HG03520 (cell line): Measurements from ENCODE around the gene FMO1.
"Not testable (repeated sequence)": the region's sequence is repeated elsewhere in the genome, so short reads cannot be mapped to it uniquely, and the experiment has no call there.

Experiments
- ATAC-seq: cut with Tn5 transposase; IDR thresholded peaks from one replicate; pipeline ENCODE4 v1.9.1; 2021; ENCODE audit warnings: mild to moderate bottlenecking, moderate library complexity; ENCODE audit not compliant: unreplicated experiment

The FMO1 gene

DNA sequence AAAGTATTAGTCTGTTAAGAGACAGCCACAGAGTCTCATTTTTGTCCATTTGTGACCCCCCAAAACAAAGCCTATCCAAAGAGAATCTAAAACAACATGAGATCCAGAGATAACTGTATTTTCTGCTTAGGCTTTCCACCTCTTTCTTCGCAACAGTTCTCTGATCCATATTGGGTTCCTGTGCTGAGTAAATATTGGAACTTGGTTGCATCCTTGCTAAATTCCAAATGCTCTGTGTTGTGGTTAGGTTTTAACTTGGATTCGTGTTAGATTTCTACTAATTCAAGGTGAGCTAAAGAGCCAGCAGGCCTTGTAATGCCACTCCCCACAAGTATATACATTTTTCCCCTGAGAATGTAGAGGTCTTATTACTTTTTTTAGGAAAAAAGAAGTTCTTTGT lies 29.2 kb downstream of the FMO1 start:
- ATAC-seq: no peak

DNA sequence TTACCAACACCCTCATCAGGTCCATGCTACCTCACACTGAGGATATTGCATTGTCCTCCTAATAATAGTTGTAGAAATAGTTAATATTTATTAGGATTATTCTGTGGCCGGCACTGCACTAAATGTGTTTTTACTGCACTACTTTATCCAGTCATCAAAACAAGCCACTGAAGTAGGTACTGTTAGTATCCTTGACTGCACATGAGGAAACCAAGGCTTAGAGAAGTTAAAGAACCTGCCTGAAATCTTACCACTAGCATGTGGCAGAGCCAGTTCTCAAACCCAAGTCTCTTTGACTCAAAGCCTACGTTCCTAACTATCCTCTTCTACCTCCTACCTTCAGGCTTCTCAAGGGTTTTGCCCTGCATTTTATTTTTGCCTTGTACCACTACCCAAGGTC lies 30.9 kb downstream of the FMO1 start:
- no peak for ATAC-seq

DNA sequence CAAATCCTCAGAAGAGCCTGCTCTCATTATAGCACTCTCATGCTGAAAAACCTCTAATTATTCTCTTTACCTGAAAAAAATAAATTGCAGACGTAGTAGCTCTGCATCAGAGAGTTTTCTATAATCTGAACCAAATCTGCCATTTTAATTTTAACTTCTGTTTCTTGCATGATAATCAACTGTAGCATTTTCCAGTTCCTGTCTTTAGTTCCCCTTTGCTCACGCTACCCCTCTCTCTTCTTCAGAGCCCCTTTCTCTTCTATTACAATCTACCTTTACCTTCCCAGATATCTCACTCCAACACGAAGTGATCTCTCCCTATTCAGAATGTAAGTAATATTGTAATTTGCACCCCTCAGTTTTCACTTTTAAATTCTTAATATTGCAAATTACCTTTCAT lies 31.4 kb downstream of the FMO1 start:
- no peak for ATAC-seq

DNA sequence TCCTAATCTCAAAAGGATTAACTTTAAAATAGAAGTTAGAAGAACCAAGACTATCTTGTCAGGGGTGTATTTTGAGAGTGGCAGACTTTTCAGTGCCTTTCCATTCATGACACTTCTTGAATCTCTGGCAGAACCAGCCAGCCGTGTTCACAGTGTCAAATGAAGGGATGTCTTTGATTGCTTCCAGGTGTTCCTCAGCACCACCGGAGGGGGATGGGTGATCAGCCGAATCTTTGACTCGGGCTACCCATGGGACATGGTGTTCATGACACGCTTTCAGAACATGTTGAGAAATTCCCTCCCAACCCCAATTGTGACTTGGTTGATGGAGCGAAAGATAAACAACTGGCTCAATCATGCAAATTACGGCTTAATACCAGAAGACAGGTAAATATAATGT lies 32.3 kb downstream of the FMO1 start:
- ATAC-seq: no peak

DNA sequence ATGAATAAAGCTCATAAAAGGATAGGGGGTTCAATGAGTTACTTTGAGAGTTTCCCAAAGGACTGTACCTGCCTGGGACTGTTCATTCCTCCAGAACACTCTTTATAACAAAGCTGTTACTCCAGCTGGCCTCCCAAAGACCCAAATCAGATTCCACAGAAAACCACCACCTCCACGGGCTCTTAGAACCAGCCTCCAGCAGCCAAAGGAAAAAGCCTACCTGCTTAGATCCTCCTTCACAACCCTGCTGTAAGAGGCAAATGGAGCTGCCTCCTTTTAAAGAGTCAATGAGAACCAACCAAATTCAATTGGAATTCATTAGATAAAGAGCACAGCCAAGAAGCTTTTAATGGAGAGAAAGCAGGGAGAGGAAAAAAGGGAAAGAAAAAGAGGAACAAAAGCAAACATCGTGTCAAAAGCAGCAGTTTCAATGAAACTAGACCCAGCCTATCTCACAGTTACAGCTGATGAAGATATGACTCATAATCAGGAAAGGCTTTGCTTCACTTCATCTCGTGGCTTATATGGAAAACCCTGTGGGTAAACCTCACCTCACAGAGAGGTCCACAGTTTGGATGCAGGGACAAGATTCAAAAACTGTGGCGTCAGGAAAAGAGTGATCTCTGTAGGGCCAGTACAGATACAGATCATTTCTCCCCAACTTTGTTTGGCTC lies 37.9 kb downstream of the FMO1 start:
- peak; percentile 73 for ATAC-seq

DNA sequence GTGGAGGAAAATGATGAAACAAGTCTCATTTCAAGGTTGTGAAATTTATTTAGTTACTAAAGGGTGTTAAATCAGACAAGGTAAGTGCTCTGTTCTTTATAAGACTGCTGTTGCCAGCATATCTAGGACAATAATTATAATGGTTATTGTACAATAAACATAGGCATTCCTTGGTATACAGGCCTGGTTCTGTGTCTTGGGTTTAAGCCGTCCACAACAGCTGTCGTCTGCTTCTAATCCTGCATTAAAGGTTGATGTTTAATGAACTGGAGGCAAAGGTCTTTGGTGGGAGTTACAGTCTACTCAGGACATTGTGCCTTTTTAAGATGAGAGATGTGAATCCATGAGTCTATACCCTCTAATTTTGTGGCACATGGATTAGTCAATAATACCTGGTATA lies 42.3 kb downstream of the FMO1 start:
- no peak for ATAC-seq

DNA sequence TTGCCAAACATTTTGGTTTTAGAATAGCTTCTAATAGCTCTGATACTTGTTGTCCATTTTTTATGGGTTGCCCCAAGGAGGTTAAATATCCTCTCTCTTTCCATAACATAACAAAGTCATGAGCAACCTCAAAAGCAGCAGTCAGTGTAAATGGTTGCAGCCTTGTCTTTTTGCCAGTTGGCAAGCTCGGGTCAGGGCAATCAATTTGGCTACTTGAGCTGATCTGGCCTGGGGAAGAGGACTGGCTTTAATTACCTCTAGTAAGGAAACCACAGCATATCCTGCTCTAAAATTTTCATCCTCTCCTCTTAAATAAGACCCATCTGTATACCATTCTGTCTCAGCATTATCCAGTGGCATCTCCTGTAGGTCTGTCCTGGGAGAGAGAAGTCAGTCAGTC lies 44.5 kb downstream of the FMO1 start:
- ATAC-seq: no peak

DNA sequence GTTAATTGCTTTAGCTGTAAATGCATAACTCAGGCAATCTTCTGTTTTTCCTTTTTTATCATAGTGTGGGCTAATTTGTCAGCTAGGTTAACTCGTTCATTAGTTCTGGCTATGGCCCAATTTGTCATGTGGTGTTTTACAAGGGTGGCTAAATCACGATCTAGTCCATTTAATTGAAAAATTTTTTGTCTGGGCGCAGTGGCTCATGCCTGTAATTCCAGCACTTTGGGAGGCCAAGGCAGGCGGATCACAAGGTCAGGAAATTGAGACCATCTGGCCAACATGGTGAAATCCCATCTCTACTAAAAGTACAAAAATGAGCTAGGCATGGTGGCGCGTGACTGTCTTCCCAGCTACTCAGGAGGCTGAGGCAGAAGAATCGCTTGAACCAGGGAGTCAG lies 47.1 kb downstream of the FMO1 start:
- ATAC-seq: not testable (repeated sequence)

DNA sequence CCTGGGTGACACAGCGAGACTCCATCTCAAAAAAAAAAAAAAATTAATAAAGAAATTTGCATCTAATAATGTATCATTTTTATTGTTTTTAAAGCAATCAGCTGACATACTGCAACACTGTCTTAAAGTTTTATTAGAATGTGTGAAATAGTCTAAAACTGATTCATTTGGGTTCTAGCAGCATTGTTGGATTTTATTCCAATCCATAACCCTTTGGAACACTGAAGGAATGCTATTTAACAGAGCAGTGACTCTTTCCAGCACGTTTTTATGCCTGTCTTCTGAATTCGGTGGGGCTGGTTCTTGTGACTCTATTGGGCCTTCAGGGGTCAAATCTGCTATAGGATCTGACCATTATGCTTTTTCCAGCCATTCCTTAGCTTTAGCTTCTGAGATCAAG lies 47.5 kb downstream of the FMO1 start:
- ATAC-seq: no peak

DNA sequence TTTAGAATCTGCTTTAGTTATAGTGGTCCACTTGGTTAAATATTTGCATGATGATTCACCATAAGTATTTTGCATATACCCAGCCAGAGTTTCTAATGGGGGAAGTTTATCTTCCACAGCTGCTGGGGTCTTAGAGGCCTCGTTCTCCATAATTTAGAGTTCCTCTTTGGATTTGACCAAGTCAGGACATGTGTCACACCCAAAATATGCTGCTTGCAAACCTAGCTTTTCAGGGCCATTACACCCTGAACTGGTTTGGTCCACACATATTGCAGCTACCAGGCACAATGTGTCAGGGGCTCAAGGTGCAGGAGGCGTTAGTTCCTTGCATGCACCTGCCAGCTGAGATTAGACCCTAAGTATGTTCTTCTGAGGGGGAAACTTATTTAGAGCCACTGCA lies 48.6 kb downstream of the FMO1 start:
- ATAC-seq: no peak

DNA sequence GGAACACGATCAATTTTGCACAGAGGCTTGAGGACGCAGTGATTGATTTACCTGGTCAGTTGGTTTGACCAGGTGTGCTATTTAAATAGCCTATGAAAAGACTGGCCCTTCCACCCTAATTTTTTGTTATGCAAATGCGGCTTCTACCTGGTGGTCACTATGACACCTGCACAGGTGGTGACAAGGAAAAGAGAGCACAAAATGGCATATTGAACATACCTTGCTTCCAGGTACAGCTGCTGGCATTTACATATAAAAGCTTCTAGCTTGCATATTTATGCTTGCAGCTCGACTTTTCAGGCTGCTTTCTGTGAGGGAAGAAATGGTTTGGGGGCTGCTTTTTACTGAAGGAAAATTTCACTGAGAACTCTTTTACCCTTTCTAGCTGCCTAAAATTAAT lies 50.4 kb downstream of the FMO1 start:
- no peak for ATAC-seq

DNA sequence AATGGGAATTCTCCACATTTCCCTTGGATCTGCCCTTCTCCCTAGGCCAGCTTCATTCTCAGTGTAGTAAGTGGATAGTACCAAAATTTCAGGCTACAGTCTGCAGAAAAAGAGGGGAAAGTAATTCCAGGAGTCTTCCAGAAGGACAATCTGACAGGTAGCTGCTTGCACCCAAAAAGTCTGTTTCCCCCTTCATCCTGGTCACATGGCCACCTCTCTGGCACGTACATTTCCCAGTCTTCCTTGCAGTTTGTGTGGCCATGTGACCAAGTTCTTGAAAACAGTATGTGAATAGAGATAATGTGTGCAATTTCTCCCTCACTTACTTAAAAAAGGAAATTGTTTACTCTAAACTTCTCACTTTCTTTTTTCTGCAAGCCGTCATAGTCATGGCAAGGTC lies 51.0 kb downstream of the FMO1 start:
- no peak for ATAC-seq

DNA sequence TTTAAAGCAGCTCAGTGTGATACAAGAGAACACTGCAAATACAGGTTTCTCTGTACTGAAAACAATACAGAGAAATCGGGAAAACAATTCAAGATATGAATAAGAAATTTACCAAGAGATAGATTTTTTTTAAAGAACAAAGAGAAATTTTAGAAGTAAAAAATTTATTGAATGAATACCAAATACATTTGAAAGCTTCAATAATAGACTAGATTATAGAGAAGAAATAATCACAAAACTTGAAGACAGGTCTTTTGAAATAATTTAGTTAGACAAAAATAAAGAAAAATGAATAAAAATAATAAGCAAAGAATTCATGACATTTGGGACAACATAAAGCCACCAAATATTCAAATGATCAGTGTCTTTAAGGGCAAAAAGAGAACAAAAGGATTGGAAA lies 52.1 kb downstream of the FMO1 start:
- no peak for ATAC-seq

DNA sequence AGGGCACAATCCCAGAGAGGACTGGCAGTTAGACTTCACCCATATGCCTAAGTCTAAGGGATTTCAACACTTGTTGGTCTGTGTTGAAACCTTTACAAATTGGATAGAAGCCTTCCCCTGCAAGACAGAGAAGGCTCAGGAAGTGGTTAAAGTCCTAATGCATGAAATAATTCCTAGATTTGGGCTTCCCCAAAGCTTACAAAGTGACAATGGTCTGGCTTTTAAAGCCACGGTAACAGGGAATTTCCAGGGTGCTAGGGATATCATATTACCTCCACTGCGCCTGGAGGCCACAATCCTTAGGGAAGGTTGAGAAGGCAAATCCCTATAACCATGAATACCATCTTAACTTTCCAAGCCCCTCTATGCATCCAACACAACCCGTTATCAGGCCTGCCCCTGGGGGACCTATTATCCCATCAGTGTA lies 62.4 kb downstream of the FMO1 start:
- no peak for ATAC-seq

DNA sequence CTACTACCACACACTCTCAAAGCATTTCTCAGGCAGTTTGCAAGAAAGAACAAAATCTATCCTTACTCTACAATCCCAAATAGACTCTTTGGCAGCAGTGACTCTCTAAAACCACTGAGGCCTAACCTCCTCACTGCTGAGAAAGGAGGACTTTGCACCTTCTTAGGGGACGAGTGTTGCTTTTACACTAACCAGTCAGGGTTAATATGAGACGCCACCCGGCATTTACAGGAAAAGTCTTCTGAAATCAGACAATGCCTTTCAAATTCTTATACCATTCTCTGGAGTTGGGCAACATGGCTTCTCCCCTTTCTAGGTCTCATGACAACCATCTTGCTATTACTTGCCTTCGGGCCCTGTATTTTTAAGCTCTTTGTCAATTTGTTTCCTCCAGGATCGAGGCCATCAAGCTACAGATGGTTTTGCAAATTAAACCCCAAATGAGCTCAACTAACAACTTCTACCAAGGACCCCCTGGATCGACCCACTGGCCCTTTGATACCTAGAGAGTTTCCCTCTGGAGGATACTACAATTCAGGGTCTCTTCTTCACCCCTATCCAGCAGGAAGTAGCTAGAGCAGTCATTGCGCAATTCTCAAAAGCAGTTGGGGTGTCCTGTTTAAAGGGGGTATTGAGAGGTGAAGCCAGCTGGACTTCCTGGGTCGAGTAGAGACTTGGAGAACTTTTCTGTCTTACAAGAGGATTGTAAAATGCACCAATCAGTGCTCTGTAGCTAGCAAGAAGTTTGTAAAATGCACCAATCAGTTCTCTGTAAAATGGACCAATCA lies 63.7 kb downstream of the FMO1 start:
- ATAC-seq: no peak

DNA sequence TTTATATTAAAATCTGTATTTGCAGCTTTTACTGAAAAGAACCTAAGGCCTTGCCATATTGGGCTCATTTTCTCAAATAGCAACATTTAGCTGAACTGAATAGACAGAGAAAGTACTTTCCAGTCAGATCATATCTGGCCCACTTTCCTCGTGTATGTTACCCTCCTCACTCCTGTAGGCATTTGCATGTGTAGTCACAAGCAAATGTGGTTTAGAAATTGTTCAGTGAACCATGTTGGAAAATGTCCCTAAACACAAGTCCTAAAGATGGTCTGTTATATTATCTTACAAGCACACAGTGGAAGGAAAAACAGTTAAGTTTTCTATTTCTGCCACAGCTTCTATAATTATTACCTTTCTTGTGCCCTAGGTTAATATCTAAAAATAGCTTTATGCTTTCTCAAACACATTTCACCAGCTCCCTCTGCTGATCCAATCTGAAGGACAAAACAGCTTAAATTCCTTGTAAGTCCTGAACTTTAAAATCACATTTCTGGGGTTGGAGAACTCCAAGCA lies 65.1 kb downstream of the FMO1 start:
- peak; percentile 35 for ATAC-seq

DNA sequence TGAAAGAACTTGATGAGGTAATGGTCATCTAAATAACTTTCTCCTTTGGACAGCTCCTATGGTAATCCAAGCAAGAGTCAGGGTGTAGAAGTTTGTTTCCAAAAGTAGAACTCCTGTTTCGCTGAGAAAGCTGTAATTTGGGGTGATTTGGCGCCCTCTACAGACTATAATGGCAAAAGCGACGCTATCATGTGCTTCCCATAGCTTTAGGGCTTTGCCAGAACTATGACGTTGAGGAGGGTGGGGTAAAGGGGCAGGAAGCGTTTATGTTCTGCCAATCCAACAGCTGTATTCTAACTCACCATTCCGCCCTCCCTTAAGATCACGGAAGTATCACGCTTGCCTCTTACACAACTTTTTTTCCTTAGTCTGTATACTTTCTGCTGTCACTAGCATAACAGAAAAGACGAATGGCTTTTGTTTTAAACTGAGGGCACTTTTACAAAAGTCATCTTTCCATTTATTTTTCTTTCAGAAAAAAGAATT lies 65.6 kb downstream of the FMO1 start, which contains the start of gene FMO4:
Gene FMO4 (plus strand): TSS at position 349 of the 486 bp plus-strand sequence. CDS start 5,643 bp downstream, outside the sequence.
- ATAC-seq: peak; percentile 100

DNA sequence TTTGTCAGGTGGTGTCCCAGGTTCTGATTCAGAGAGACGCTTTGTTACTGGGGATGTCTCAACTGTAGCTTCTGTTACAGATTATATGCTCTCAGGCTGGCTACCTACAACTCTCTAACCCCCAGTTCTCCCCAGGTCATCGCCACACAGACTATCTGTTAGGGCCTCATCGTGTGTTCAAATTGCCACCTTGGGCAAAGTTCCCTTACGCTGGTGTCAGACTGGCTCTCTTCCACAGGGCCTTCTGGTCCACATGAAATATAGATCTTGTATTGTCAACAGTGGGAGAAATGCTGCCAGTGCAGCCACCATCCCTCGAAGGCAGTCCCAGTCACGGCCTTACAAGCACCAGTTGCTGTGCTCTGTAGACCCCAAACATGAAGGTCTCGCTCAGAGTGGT lies 81.0 kb downstream of the FMO1 start:
- no peak for ATAC-seq

DNA sequence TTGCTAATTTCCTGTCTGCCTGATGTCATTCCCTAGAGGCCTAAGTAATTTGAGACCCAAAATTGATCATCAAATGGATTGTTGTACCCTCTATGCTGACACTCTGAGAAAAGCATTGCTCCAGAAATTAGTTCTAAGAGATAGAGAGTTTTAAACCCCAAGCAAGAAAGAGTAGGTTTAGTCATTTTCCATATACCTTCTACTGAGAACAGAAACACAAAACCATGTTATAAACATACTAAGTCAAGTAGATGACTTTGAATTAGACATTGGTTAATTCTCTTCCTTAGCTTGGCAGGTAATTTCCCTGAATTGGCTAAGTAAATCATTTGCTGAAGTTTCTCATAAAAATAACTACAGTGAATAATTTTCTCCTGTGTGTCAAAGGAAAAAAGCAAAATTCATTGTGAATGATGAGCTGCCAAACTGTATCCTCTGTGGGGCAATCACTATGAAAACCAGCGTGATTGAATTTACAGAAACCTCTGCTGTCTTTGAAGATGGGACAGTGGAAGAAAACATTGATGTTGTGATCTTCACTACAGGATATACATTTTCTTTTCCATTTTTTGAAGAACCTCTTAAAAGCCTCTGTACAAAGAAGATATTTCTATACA lies 85.8 kb downstream of the FMO1 start:
- ATAC-seq: no peak
